Stimulated activated CD4-positive, alpha-beta T cell treated with anti-CD3 and anti-CD28 coated beads, Interleukin-12 subunit alpha, Interleukin-12 subunit beta, amount 100 ng/mL, for 24 hours (primary cell): ENCODE data around the gene SERPINF2.
"Not testable (repeated sequence)": the region's sequence is repeated elsewhere in the genome, so short reads cannot be mapped to it uniquely, and the experiment has no call there.

Experiments used
- DNase-seq, 2 experiments: peaks; one replicate each; pipeline ENCODE4 v3.0.0-alpha.2; 2020; ENCODE audit warnings: low read depth in 2 of 2

SERPINF2 gene

GRCh38 chr17:1789936-1790335 is 47.3 kb downstream of the SERPINF2 start:
- DNase-seq = no peak

- DNase-seq = no peak
Measured at GRCh38 chr17:1792495-1793446, 50.1 kb downstream of the SERPINF2 start.

- DNase-seq = no peak
Measured at GRCh38 chr17:1793447-1793806, 50.8 kb downstream of the SERPINF2 start.

GRCh38 chr17:1796800-1797199 is 54.1 kb downstream of the SERPINF2 start:
- DNase-seq = no peak

- no peak for DNase-seq
Measured at GRCh38 chr17:1797323-1797722, 54.7 kb downstream of the SERPINF2 start.

GRCh38 chr17:1797846-1798245 is 55.2 kb downstream of the SERPINF2 start:
- not testable (repeated sequence) for DNase-seq

- no peak for DNase-seq
Measured at GRCh38 chr17:1800240-1800639, 57.6 kb downstream of the SERPINF2 start.

- no peak for DNase-seq
Measured at GRCh38 chr17:1800712-1801111, 58.0 kb downstream of the SERPINF2 start.

- DNase-seq = no peak
Measured at GRCh38 chr17:1802429-1802828, 59.8 kb downstream of the SERPINF2 start.

- DNase-seq = no peak
Measured at GRCh38 chr17:1803280-1803679, 60.6 kb downstream of the SERPINF2 start.
